NB4 (cell line): Measurements from ENCODE around the gene CDK5RAP3.

Source experiments
- CTCF ChIP-seq: IDR thresholded peaks from one replicate; pipeline ENCODE4 v1.5.1; 2012; ENCODE audit warnings: low read depth, low read length
- MAX ChIP-seq: IDR thresholded peaks from 2 replicates; pipeline ENCODE4 v1.6.1; 2011; ENCODE audit warnings: low read depth, low read length
- POLR2A ChIP-seq: IDR thresholded peaks from 2 replicates; pipeline ENCODE4 v1.6.1; 2011; ENCODE audit warnings: mild to moderate bottlenecking; ENCODE audit not compliant: insufficient read length; ENCODE audit errors: extremely low read depth

GRCh38 chr17:48004983-48005382, 34.1 kb downstream of the CDK5RAP3 start:
- TF ChIP-seq MAX, result no peak
- TF ChIP-seq CTCF, result no peak
- no peak for TF ChIP-seq POLR2A
